GM13976 (cell line): Measurements from ENCODE around the gene NT5E.

Experiments
- DNase-seq: peaks from one replicate; pipeline ENCODE4 v3.0.0; 2012; ENCODE audit warnings: low spot score
- CTCF ChIP-seq: IDR thresholded peaks from 2 replicates; pipeline ENCODE4 v1.5.1; 2012; ENCODE audit warnings: borderline replicate concordance, mild to moderate bottlenecking; ENCODE audit not compliant: insufficient read depth; ENCODE audit errors: extremely low read depth, missing control alignments, control extremely low read depth
- in situ Hi-C: fragments of 300-500 bp; cut with MboI; formaldehyde crosslinking; loops from one replicate; pipeline ENCODE4 v1.12.0; 2022; ENCODE audit warnings: low sequenced_read_pairs, mixed read lengths, inconsistent platforms; ENCODE audit not compliant: unreplicated experiment

The NT5E gene

GRCh38 chr6:85432554-85432953 lies 17.3 kb upstream of the NT5E start:
- TF ChIP-seq CTCF = no peak
- DNase-seq = no peak
- in situ Hi-C loops = no loop called here

GRCh38 chr6:85435851-85436250 lies 14.0 kb upstream of the NT5E start:
- in situ Hi-C loops = no loop called here
- DNase-seq = no peak
- no peak for TF ChIP-seq CTCF

GRCh38 chr6:85436411-85436810 lies 13.5 kb upstream of the NT5E start:
- in situ Hi-C loops = no loop called here
- DNase-seq = no peak

GRCh38 chr6:85436939-85437495 lies 12.9 kb upstream of the NT5E start:
- no peak for TF ChIP-seq CTCF
- no peak for DNase-seq
- in situ Hi-C loops = no loop called here

More at GRCh38 chr6:85436411-85436810, 13.5 kb upstream of the NT5E start:
- TF ChIP-seq CTCF = no peak

GRCh38 chr6:85443349-85444117 lies 6.3 kb upstream of the NT5E start:
- TF ChIP-seq CTCF = no peak
- no peak for DNase-seq
- in situ Hi-C loops = no loop called here

GRCh38 chr6:85449388-85449817 lies 480 bp upstream of the NT5E start:
- no peak for TF ChIP-seq CTCF
- in situ Hi-C loops = no loop called here
- DNase-seq = peak; percentile 85
